Muscle layer of duodenum (tissue), 2 donors: ENCODE data around the gene GLIS2.
"Not testable (repeated sequence)": the region's sequence is repeated elsewhere in the genome, so short reads cannot be mapped to it uniquely, and the experiment has no call there.

ENCODE experiments used
- H3K27ac ChIP-seq: one replicate; pipeline ENCODE4 v1.7.0; 2013; ENCODE audit warnings: mild to moderate bottlenecking, low read length
- H3K27me3 ChIP-seq: one replicate; pipeline ENCODE4 v1.7.0; 2013; ENCODE audit warnings: low read depth, mild to moderate bottlenecking, control low read depth, low read length
- H3K36me3 ChIP-seq, 2 donors: one replicate each; pipeline ENCODE4 v1.7.0; 2013; ENCODE audit warnings: low read length in 2 of 2, control low read depth in 1 of 2, mild to moderate bottlenecking in 1 of 2; ENCODE audit not compliant: insufficient read depth in 2 of 2, control insufficient read depth in 1 of 2
- H3K4me1 ChIP-seq, 2 donors: one replicate each; pipeline ENCODE4 v1.7.0; 2013; ENCODE audit warnings: low read length in 2 of 2, mild to moderate bottlenecking in 2 of 2, control low read depth in 1 of 2, moderate library complexity in 1 of 2; ENCODE audit not compliant: insufficient read depth in 2 of 2, control insufficient read depth in 1 of 2
- H3K4me3 ChIP-seq, 2 donors: one replicate each; pipeline ENCODE4 v1.7.0; 2013; ENCODE audit warnings: low read length in 2 of 2, low read depth in 1 of 2, mild to moderate bottlenecking in 1 of 2
- H3K9me3 ChIP-seq, 2 donors: one replicate each; pipeline ENCODE4 v1.7.0; 2013; ENCODE audit warnings: low read length in 2 of 2, control low read depth in 1 of 2, mild to moderate bottlenecking in 1 of 2; ENCODE audit not compliant: control insufficient read depth in 1 of 2
- donor health status: healthy.

GLIS2 gene

DNA sequence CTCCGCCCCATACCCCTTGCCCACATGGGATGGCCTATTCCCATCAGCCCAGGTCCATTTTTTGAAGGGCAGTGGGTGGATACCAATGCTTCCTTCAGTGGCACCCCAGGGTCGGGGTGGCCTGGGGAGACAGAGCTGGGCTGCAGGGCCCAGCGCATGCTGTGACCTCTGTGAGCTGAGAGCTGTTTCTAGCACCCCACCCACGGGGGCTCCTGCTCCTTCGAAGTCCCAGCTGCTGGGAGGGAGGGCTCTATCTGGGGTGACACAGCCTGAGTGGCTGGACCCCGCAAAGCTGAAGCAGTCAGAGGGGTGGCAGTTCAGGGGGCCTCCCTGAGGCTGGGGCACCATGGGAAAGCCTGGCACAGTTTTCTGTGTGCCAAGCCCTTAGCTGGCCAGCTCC, 24.6 kb downstream of the GLIS2 start:
- H3K36me3 ChIP-seq, result peaks cover 0 to 36% of the 10 kb centered on the region in 2 donors

DNA sequence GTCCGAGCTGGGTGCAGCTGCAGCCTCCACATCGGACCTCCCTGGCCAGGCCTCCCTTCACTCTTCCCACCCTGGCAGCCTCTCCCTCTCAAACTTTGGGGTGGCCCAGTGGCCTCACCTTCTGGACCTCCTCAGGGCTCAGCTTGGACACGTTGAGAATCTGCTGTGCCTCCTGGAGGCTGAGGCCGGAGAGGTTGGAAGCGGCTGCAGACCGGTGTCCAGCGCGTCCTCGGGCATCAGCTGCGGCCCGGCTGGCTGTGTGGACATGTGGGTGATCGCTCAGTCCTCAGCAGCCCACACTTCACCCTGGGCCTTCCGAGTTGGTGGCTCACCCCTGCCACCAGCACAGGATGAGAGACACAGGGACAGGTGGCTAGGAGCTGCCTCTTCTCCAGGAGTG, 25.4 kb downstream of the GLIS2 start:
- no peak overlapping the region for H3K4me3 ChIP-seq
- H3K9me3 ChIP-seq, result no peaks in the 10 kb centered on the region
- no peak overlapping the region for H3K27ac ChIP-seq
- peaks cover 0 to 33% of the 10 kb centered on the region in 2 donors for H3K36me3 ChIP-seq
- H3K27me3 ChIP-seq, result no peaks in the 10 kb centered on the region
- H3K4me1 ChIP-seq, result peaks cover 0 to 16% of the 10 kb centered on the region in 2 donors

More for the DNA sequence above, 24.6 kb downstream of the GLIS2 start:
- H3K27me3 ChIP-seq, result no peaks in the 10 kb centered on the region
- no peak overlapping the region for H3K27ac ChIP-seq
- H3K4me1 ChIP-seq, result peaks cover 0 to 16% of the 10 kb centered on the region in 2 donors
- H3K9me3 ChIP-seq, result no peaks in the 10 kb centered on the region
- no peak overlapping the region for H3K4me3 ChIP-seq

DNA sequence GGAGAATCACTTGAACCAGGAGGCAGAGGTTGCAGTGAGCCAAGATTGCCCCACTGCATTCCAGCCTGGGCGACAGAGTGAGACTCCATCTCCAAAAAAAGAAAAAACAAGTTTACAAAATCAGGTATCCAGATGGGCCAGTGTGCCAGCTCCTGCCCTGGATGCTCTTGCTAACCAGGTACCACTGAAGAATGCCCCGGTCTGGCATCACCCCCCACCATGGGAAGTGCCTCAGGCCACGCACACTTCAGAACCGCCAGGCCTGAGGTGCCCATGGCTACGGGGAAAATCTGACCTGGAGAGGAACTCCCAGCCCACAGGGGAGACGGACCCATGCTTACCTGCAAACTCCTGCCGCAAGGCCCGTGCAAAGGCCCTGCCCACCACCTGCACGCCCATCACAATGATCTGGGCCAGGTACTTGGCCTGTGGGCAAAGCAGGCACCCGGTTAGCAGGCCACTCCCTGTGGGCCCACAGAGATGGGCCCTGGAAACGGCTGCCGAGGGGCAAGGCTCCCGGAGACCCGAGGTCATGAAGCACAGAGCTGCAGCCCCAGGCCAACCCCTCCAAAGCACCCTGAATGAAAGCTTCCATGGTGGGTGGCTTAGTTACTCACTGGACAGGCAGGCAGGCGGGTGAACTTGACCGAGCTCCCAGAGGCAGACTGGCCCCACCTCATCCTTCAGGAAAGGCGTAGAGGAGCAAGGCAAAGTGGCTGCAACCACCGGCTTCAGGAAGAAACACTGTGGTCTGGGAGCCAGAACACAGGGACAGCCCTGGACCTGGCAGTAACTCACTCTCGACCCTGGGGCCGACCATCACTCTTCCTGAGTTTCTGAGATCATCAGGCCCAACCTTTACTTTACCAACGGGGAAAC, 27.2 kb downstream of the GLIS2 start:
- Histone ChIP-seq H3K27ac (no peak overlapping the region), H3K9me3 (no peaks in the 10 kb centered on the region), H3K4me1 (peaks cover 0 to 16% of the 10 kb centered on the region in 2 donors), H3K4me3 (no peak overlapping the region), H3K27me3 (no peaks in the 10 kb centered on the region), H3K36me3 (peaks cover 0 to 15% of the 10 kb centered on the region in 2 donors)

DNA sequence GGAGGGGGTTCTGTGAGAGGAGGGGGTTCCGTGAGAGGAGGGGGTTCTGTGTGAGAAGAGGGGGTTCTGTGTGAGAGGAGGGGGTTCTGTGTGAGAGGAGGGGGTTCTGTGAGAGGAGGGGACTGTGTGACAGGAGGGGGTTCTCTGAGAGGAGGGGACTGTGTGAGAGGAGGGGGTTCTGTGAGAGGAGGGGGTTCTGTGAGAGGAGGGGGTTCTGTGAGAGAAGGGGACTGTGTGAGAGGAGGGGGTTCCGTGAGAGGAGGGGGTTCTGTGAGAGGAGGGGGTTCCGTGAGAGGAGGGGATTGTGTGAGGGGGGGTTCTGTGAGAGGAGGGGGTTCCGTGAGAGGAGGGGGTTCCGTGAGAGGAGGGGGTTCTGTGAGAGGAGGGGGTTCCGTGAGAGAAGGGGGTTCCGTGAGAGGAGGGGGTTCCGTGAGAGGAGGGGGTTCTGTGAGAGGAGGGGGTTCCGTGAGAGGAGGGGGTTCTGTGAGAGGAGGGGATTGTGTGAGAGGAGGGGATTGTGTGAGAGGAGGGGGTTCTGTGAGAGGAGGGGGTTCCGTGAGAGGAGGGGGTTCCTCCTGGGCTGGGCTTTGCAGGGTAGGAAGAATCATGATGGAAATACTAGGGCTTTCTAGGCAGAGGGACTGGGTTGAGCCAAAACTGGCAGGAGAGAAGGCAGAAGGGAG, 28.6 kb downstream of the GLIS2 start:
- H3K27ac ChIP-seq, H3K9me3 ChIP-seq, H3K27me3 ChIP-seq, H3K36me3 ChIP-seq, H3K4me3 ChIP-seq: not testable (repeated sequence)
- H3K4me1 ChIP-seq, result peaks cover 0 to 11% of the 10 kb centered on the region in 2 donors

DNA sequence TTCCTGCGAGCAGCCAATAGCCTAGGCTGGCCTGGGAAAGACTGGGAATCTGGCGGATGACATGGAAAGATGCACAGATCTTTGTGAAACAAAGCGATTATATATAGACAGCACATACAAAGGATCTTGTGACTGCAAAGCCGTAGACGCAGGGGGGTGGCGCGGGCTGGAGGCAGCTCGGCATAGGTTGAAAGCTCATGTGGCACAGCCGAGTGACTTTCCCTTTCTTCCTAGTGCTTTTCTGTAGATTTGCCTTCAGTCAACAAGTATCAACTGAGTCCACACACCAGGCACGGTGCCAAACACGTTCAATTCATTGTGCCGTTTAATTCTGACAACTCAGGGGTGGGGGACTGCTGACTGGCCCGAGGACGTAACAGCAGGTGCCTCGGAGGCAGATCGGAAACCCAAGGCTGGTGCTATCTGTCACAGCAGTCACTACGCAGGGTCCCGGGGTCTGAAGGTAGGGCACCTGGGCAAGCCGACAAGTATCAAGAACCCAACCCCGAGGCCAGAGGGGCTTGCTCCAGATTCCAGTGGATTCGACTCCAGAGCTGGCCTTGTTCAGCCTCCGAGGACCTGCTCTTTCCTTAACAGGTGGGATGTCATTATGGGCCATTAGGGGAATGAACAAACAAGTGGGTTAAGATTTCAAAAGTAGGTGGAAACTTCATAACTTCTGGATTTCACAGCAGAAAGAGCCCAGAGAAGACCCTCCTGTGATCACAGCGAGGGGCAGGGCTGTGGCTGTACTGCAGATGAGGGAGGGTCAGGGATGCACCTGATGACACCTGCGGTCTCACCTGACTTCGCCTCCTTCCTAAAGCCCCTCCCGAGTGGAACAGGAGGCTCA, 29.3 kb downstream of the GLIS2 start:
- H3K27ac ChIP-seq, result no peak overlapping the region
- peaks cover 4 to 12% of the 10 kb centered on the region in 2 donors for H3K4me1 ChIP-seq
- no peak overlapping the region for H3K4me3 ChIP-seq
- H3K9me3 ChIP-seq, result no peaks in the 10 kb centered on the region
- no peaks in the 10 kb centered on the region for H3K27me3 ChIP-seq
- H3K36me3 ChIP-seq, result peaks cover 0 to 5% of the 10 kb centered on the region in 2 donors

DNA sequence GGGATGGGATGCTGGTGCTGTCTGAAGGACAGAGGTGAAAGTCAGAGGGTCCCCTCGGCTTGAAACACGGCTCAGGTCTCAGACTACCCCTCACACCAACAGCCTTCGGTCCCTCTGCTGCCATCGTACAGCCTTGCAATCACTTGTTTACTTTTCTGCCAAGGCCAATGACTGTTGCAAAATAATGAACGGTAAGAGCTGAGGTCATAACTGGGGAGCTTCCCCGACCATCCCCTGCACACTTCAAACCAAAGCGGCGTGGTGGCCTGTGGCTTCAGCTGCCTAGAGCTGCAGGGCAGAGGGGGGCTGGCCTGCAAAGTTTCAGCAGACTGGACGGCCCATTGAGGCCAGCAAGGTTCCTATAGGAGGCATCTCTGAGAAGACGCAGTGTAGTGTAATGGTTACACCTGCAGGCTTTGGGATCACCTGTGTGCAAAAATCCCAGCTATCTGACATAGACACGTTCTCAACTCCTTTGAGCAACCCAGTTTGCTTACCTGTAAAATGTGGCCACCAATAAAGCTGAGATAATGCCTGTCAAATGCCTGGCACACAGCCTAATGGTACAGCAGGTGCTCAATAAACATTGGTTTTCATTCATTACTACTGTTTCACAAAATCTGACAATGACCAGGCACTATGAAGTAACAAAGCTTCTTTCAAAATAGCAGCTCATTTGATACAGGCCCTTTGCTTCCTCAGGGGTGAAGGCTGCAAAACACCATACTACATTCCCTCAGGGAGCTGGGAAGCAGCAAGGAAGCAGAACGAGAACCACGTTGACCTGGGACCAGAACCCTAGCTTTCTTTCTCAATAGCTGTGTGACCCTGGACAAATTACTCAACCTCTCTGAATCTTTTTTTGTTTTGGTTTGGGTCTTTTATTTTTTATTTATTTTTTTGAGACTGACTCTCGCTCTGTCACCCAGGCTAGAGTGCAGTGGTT, 30.2 kb downstream of the GLIS2 start:
- Histone ChIP-seq H3K4me3 (no peak overlapping the region), H3K27ac (no peak overlapping the region), H3K27me3 (no peaks in the 10 kb centered on the region), H3K9me3 (no peaks in the 10 kb centered on the region), H3K4me1 (peaks cover 4 to 11% of the 10 kb centered on the region in 2 donors), H3K36me3 (no peaks in the 10 kb centered on the region)

DNA sequence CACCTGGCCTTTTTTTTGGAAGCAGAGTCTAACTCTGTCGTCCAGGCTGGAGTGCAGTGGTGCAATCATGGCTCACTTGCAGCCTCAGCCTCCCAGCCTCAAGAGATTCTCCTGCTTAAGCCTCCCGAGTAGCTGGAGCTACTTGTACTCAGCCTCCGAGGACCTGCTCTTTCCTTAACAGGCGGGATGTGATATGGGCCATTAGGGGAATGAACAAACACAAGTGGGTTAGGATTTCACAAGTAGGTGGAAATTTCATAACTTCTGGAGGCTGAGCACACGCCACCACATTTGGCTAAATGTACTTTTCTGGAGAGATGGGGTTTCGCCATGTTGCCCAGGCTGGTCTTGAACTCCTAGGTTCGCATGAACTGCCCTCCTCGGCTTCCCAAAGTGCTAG, 31.1 kb downstream of the GLIS2 start:
- Histone ChIP-seq H3K36me3 (no peaks in the 10 kb centered on the region), H3K4me3 (no peak overlapping the region), H3K27me3 (no peaks in the 10 kb centered on the region), H3K9me3 (no peaks in the 10 kb centered on the region), H3K4me1 (peaks cover 4 to 15% of the 10 kb centered on the region in 2 donors), H3K27ac (no peak overlapping the region)

DNA sequence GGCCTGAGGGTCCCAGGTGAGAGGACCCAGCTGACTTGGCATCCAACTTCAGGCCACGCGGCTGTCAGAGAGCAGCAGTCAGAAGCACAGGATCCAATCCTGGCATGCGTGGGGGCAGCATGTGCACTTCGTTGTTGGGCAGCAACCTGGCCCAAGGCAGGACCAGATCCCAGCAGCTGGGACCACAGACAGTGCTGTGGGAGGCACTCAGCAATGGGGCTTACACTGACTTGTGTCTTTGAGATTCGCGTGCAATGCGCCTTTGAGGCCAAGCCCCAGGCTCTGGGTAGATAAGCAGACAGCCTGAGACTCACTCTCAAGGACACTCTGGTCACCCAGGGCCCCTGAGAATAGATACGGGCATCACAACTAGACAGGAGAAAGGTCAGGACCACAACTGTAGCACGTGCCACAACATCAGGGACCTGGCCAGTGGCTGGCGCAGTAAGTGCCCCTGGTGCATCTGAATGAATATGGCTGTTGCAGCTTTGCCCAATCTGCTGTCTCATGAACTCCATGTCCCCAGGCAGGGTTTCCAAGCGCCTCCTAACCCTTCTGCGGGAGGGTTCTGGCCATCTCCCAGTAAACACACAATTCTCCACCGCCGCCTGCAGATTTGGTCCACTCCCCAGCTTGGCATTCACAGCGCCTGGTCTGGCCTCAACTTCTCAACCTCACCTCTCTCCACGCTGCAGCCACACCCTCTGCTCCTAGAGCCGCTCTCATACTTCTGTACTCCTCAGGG, 32.1 kb downstream of the GLIS2 start:
- no peaks in the 10 kb centered on the region for H3K27me3 ChIP-seq
- no peaks in the 10 kb centered on the region for H3K36me3 ChIP-seq
- H3K9me3 ChIP-seq, result no peaks in the 10 kb centered on the region
- H3K4me3 ChIP-seq, result no peak overlapping the region
- peaks cover 4 to 15% of the 10 kb centered on the region in 2 donors for H3K4me1 ChIP-seq
- H3K27ac ChIP-seq, result no peak overlapping the region

DNA sequence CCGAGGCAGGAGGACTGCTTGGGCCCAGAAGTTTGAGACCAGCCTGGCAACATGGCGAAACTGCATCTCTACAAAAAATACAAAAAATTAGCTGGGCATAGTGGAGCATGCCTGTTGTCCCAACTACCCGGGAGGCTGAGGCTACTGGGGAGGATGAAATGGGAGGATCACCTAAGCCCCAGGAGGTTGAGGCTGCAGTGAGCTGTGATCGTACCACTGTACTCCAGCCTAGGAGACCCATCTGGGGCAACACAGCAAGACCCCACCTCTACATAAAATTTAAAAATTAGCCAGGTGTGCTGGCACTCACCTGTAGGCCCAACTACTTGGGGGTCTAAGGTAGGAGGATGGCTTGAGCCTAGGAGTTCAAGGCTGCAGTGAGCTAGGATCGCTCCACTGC, 33.5 kb downstream of the GLIS2 start:
- Histone ChIP-seq H3K27ac (no peak overlapping the region), H3K4me3 (no peak overlapping the region), H3K36me3 (no peaks in the 10 kb centered on the region), H3K27me3 (no peaks in the 10 kb centered on the region), H3K4me1 (peaks cover 4 to 15% of the 10 kb centered on the region in 2 donors), H3K9me3 (no peaks in the 10 kb centered on the region)

DNA sequence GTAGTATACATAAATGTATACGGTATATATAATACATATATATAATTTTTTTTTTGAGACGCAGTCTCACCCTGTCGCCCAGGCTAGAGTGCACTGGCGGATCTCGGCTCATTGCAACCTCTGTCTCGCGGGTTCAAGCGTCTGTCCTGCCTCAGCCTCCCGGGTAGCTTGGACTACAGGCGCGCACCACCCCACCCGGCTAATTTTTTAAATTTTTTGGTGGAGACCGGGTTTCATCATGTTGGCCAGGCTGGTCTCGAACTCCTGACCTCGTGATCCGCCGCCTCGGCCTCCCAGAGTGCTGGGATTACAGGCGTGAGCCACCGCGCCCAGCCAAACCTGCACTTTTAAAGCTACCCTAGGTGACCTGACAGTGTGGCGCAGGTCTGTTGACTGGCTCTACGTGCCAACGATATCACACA, 34.5 kb downstream of the GLIS2 start:
- Histone ChIP-seq H3K9me3 (no peaks in the 10 kb centered on the region), H3K4me1 (peaks cover 4 to 9% of the 10 kb centered on the region in 2 donors), H3K27me3 (no peaks in the 10 kb centered on the region), H3K36me3 (peaks cover 0 to 5% of the 10 kb centered on the region in 2 donors), H3K27ac (peak overlapping the region; percentile 45), H3K4me3 (peak overlapping the region; percentile 64 to 83)
